Measurements from ENCODE around the gene ADCY3. TPM values are rescaled to one million over a fixed set of nuclear protein-coding genes. Genes with fewer than 3 reads are reported as not detected.
A peak's percentile ranks its signal among the peaks of the same experiment; 100 is the strongest.

The ADCY3 gene
- total RNA-seq, 4 donors from 2014 or later = 11.7 to 80.2 (median 22.6) TPM

GRCh38 chr2:24853996-24854395 is 66.0 kb downstream of the ADCY3 start:
- 95% methylated on average over 3 of the region's 3 CpGs; no CpG with 5 or more reads in 1 of the 2 donors for WGBS, 2 donors (ENCODE audit: low coverage in 1 of 2)
- peak overlapping the region in 2 of 4 donors; percentile 36 to 39 for H3K27ac ChIP-seq

GRCh38 chr2:24853046-24853445 is 67.0 kb downstream of the ADCY3 start:
- no peak overlapping the region for H3K4me3 ChIP-seq
- peaks cover 0 to 14% (median 6%) of the 10 kb centered on the region in 4 donors for H3K4me1 ChIP-seq
- DNase-seq = no peak
- WGBS, 2 donors (ENCODE audit: low coverage in 1 of 2) = 86% methylated on average over 9 of the region's 9 CpGs; no CpG with 5 or more reads in 1 of the 2 donors
- TF ChIP-seq POLR2A (IDR thresholded peaks at IDR 0.05) = no peak
- no peak for TF ChIP-seq CTCF (IDR thresholded peaks at IDR 0.05)
- no peak for TF ChIP-seq POLR2AphosphoS5 (IDR thresholded peaks at IDR 0.05)
- no peak for TF ChIP-seq EP300 (IDR thresholded peaks at IDR 0.05; ENCODE audit: low read depth)
- no peaks in the 10 kb centered on the region for H3K36me3 ChIP-seq
- in situ Hi-C loops (cut with MboI; ENCODE audit: low pct_ligation_motif_present in 1 of 4, low pct_unique_long_range_greater_than_20kb in 1 of 4, low sequenced_read_pairs in 3 of 4) = no loop called here
- H3K27ac ChIP-seq = no peak overlapping the region
- H3K9me3 ChIP-seq = no peaks in the 10 kb centered on the region
- intact Hi-C loops (cut with DNase I; ENCODE audit: low total_unique reads) = no loop called here
- H3K27me3 ChIP-seq = no peaks in the 10 kb centered on the region

More at GRCh38 chr2:24853996-24854395, 66.0 kb downstream of the ADCY3 start:
- DNase-seq = no peak
- Histone ChIP-seq H3K9me3 (no peaks in the 10 kb centered on the region), H3K27me3 (no peaks in the 10 kb centered on the region), H3K4me3 (no peak overlapping the region), H3K4me1 (peaks cover 0 to 14% (median 6%) of the 10 kb centered on the region in 4 donors), H3K36me3 (no peaks in the 10 kb centered on the region)
- in situ Hi-C loops (cut with MboI; ENCODE audit: low pct_ligation_motif_present in 1 of 4, low pct_unique_long_range_greater_than_20kb in 1 of 4, low sequenced_read_pairs in 3 of 4) (no loop called here), intact Hi-C loops (cut with DNase I; ENCODE audit: low total_unique reads) (no loop called here)
- no peak for TF ChIP-seq POLR2AphosphoS5 (IDR thresholded peaks at IDR 0.05)
- no peak for TF ChIP-seq CTCF (IDR thresholded peaks at IDR 0.05)
- TF ChIP-seq EP300 (IDR thresholded peaks at IDR 0.05; ENCODE audit: low read depth) = no peak
- no peak for TF ChIP-seq POLR2A (IDR thresholded peaks at IDR 0.05)

GRCh38 chr2:24852431-24853020 is 67.5 kb downstream of the ADCY3 start:
- no peak for DNase-seq
- no peaks in the 10 kb centered on the region for H3K36me3 ChIP-seq
- intact Hi-C loops (cut with DNase I; ENCODE audit: low total_unique reads) (no loop called here), in situ Hi-C loops (cut with MboI; ENCODE audit: low pct_ligation_motif_present in 1 of 4, low pct_unique_long_range_greater_than_20kb in 1 of 4, low sequenced_read_pairs in 3 of 4) (no loop called here)
- no peak overlapping the region for H3K4me3 ChIP-seq
- peak overlapping the region in 1 of 4 donors; percentile 4 for H3K27ac ChIP-seq
- TF ChIP-seq CTCF (IDR thresholded peaks at IDR 0.05) (no peak), POLR2AphosphoS5 (IDR thresholded peaks at IDR 0.05) (no peak), EP300 (IDR thresholded peaks at IDR 0.05; ENCODE audit: low read depth) (no peak), POLR2A (IDR thresholded peaks at IDR 0.05) (no peak)
- no peaks in the 10 kb centered on the region for H3K9me3 ChIP-seq
- H3K4me1 ChIP-seq = peaks cover 0 to 14% (median 6%) of the 10 kb centered on the region in 4 donors
- H3K27me3 ChIP-seq = no peaks in the 10 kb centered on the region
- WGBS, 2 donors (ENCODE audit: low coverage in 1 of 2) = 92% methylated on average over 12 of the region's 23 CpGs; no CpG with 5 or more reads in 1 of the 2 donors

- no peak overlapping the region for H3K4me3 ChIP-seq
- 93% methylated on average over 11 of the region's 13 CpGs; no CpG with 5 or more reads in 1 of the 2 donors for WGBS, 2 donors (ENCODE audit: low coverage in 1 of 2)
- no peak for DNase-seq
- no peaks in the 10 kb centered on the region for H3K27me3 ChIP-seq
- H3K27ac ChIP-seq = peak overlapping the region in 1 of 4 donors; percentile 4
- peaks cover 0 to 14% (median 6%) of the 10 kb centered on the region in 4 donors for H3K4me1 ChIP-seq
- no peaks in the 10 kb centered on the region for H3K9me3 ChIP-seq
- no peak for TF ChIP-seq POLR2AphosphoS5 (IDR thresholded peaks at IDR 0.05)
- no peak for TF ChIP-seq CTCF (IDR thresholded peaks at IDR 0.05)
- no peak for TF ChIP-seq EP300 (IDR thresholded peaks at IDR 0.05; ENCODE audit: low read depth)
- TF ChIP-seq POLR2A (IDR thresholded peaks at IDR 0.05) = no peak
- intact Hi-C loops (cut with DNase I; ENCODE audit: low total_unique reads) = no loop called here
- no peaks in the 10 kb centered on the region for H3K36me3 ChIP-seq
- in situ Hi-C loops (cut with MboI; ENCODE audit: low pct_ligation_motif_present in 1 of 4, low pct_unique_long_range_greater_than_20kb in 1 of 4, low sequenced_read_pairs in 3 of 4) = no loop called here
These were observed 68.0 kb downstream of the ADCY3 start for GRCh38 chr2:24852026-24852425.
